Measurements from ENCODE around the gene METRNL. TPM values are rescaled to one million over a fixed set of nuclear protein-coding genes. Genes with fewer than 3 reads are reported as not detected.
A peak's percentile ranks its signal among the peaks of the same experiment; 100 is the strongest.

The METRNL gene
- total RNA-seq, 1 donor from 2014 or later, result 76.2 TPM

GRCh38 chr17:83092931-83093330 lies 13.5 kb downstream of the METRNL start:
- peaks cover 21% of the 10 kb centered on the region for H3K4me1 Mint-ChIP-seq (ENCODE audit: unreplicated experiment)
- peaks cover 9% of the 10 kb centered on the region for H3K36me3 Mint-ChIP-seq
- H3K9me3 Mint-ChIP-seq, result no peaks in the 10 kb centered on the region
- H3K27ac Mint-ChIP-seq, result peak overlapping the region; percentile 50
- H3K27me3 Mint-ChIP-seq, result peaks cover 2% of the 10 kb centered on the region
- no peak overlapping the region for H3K4me3 Mint-ChIP-seq
- DNase-seq (ENCODE audit: extremely low spot score, unreplicated experiment), result no peak
- TF ChIP-seq, protein P1, sequence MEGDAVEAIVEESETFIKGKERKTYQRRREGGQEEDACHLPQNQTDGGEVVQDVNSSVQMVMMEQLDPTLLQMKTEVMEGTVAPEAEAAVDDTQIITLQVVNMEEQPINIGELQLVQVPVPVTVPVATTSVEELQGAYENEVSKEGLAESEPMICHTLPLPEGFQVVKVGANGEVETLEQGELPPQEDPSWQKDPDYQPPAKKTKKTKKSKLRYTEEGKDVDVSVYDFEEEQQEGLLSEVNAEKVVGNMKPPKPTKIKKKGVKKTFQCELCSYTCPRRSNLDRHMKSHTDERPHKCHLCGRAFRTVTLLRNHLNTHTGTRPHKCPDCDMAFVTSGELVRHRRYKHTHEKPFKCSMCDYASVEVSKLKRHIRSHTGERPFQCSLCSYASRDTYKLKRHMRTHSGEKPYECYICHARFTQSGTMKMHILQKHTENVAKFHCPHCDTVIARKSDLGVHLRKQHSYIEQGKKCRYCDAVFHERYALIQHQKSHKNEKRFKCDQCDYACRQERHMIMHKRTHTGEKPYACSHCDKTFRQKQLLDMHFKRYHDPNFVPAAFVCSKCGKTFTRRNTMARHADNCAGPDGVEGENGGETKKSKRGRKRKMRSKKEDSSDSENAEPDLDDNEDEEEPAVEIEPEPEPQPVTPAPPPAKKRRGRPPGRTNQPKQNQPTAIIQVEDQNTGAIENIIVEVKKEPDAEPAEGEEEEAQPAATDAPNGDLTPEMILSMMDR (conservative IDR thresholded peaks at IDR 0.05), result no peak

- TF ChIP-seq, protein P1 (conservative IDR thresholded peaks at IDR 0.05), result no peak
- peaks cover 21% of the 10 kb centered on the region for H3K4me1 Mint-ChIP-seq (ENCODE audit: unreplicated experiment)
- DNase-seq (ENCODE audit: extremely low spot score, unreplicated experiment), result no peak
- peaks cover 2% of the 10 kb centered on the region for H3K27me3 Mint-ChIP-seq
- H3K4me3 Mint-ChIP-seq, result no peak overlapping the region
- H3K27ac Mint-ChIP-seq, result peak overlapping the region; percentile 81
- H3K36me3 Mint-ChIP-seq, result peaks cover 9% of the 10 kb centered on the region
- no peaks in the 10 kb centered on the region for H3K9me3 Mint-ChIP-seq
Measured at GRCh38 chr17:83093506-83093905, 14.1 kb downstream of the METRNL start.

DNA sequence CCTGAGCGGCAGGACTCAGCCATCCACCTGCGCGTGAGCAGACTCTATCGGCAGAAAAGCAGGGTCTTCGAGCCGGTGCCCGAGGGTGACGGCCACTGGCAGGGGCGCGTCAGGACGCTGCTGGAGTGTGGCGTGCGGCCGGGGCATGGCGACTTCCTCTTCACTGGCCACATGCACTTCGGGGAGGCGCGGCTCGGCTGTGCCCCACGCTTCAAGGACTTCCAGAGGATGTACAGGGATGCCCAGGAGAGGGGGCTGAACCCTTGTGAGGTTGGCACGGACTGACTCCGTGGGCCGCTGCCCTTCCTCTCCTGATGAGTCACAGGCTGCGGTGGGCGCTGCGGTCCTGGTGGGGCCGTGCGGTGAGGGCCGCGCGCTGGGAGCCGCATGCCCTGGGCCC lies 14.9 kb downstream of the METRNL start:
- H3K4me1 Mint-ChIP-seq (ENCODE audit: unreplicated experiment), result peaks cover 18% of the 10 kb centered on the region
- no peaks in the 10 kb centered on the region for H3K9me3 Mint-ChIP-seq
- no peak for DNase-seq (ENCODE audit: extremely low spot score, unreplicated experiment)
- peaks cover 6% of the 10 kb centered on the region for H3K36me3 Mint-ChIP-seq
- TF ChIP-seq, protein P1 (conservative IDR thresholded peaks at IDR 0.05), result no peak
- H3K4me3 Mint-ChIP-seq, result no peak overlapping the region
- no peak overlapping the region for H3K27ac Mint-ChIP-seq
- H3K27me3 Mint-ChIP-seq, result peaks cover under 1% of the 10 kb centered on the region

DNA sequence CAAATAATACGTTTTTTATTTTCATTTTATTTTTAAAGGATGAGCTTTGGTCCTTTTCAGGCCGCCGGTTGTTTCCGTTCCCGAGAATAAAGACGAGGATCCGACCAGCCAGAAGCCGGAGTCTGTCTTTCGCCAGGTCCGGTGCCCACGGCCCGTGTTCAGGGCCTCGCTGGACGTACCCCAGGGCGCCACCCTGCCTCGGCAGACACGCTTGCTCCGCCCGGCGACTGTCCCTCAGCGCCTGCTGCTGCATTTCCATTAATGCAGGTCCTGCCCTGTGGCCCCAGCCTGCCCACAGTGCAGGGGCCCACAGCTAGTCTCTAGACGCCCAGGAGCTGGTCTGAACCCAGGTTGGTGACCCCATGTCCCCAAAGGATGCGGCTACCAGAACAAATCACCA lies 15.6 kb downstream of the METRNL start:
- no peaks in the 10 kb centered on the region for H3K9me3 Mint-ChIP-seq
- peaks cover 15% of the 10 kb centered on the region for H3K4me1 Mint-ChIP-seq (ENCODE audit: unreplicated experiment)
- TF ChIP-seq, protein P1 (conservative IDR thresholded peaks at IDR 0.05), result no peak
- H3K36me3 Mint-ChIP-seq, result peaks cover 4% of the 10 kb centered on the region
- H3K4me3 Mint-ChIP-seq, result no peak overlapping the region
- DNase-seq (ENCODE audit: extremely low spot score, unreplicated experiment), result no peak
- no peaks in the 10 kb centered on the region for H3K27me3 Mint-ChIP-seq
- H3K27ac Mint-ChIP-seq, result no peak overlapping the region

GRCh38 chr17:83096401-83097224 lies 17.2 kb downstream of the METRNL start:
- peaks cover 15% of the 10 kb centered on the region for H3K4me1 Mint-ChIP-seq (ENCODE audit: unreplicated experiment)
- H3K4me3 Mint-ChIP-seq, result peak overlapping the region; percentile 76
- peaks cover 3% of the 10 kb centered on the region for H3K36me3 Mint-ChIP-seq
- TF ChIP-seq, protein P1 (conservative IDR thresholded peaks at IDR 0.05), result no peak
- H3K27me3 Mint-ChIP-seq, result no peaks in the 10 kb centered on the region
- no peaks in the 10 kb centered on the region for H3K9me3 Mint-ChIP-seq
- H3K27ac Mint-ChIP-seq, result peak overlapping the region; percentile 96
- DNase-seq (ENCODE audit: extremely low spot score, unreplicated experiment), result no peak
